HG02678 (cell line): Measurements from ENCODE around the gene SMG6.

Experiments used
- ATAC-seq: cut with Tn5 transposase; IDR thresholded peaks from one replicate; pipeline ENCODE4 v1.9.1; 2021; ENCODE audit warnings: mild to moderate bottlenecking, moderate library complexity; ENCODE audit not compliant: unreplicated experiment

Gene SMG6

DNA sequence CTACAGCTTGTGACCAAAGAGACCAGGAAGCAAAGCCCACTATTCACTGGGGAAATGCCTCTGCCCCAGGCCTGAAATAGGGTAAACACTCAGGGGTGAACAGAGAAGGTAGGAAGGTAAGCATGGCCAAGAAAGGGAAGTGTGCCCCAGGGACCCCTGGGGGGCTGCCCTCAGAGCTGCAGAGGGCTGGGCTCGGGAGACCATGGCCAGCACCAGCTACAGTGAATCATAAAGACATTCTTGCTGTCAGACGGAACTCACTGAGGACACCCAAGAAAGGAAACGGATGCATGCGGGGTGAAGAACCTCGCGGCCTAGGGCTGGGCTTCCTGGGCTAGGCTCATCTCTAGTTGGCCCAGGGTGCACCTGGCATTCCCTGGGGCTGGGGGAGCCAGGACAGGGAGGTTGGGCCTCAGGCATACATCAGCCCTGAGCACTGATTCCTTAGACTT, 239.0 kb downstream of the SMG6 start:
- no peak for ATAC-seq

DNA sequence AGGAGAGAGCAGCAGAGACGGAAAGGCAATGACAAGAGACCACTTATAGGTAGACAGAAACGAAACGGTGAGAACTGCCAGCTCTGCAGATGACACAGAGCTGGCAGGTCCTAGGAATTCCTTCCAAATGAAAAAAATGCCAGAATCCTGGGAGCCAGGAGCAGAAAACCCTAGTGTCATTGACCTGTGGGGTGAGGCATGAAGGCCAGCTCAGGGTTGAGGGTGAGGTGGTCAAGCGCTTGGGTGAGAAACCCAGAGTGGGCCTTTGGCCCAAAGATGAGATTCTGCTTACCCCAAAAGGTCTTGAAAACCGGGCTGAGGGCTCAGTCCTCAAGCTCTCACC, 239.5 kb downstream of the SMG6 start:
- ATAC-seq: no peak

GRCh38 chr17:2063261-2064146, 240.1 kb downstream of the SMG6 start:
- ATAC-seq: no peak

DNA sequence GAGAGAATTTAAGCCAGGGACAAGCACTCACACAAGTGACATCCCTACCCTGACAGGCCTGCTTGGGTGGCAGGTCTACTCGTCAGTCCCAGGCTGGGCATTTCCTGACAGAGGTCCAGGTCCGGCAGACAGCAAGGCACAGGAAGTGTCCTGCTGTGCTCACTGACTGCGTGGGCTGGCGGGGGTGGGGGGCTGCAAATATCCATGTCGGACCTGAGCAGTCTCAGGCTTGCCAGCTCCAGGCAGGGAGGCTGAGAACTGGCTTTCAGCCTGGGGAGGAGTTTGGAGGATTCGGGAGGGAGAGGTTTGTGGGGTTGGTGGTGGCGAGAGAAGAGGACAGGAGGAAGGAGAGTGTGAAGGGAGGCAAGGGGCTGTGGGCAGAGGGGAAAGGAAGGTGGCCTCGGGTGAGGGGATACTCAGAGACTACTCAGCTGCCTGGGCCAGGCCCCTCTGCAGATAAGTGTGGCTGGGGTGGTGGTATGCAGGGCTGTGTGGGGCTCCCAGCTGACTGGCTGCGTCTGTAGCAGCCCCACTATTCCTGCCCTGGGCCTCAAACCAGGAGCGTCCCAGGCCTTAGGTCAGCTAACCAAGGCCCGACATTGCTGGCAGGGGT, 240.9 kb downstream of the SMG6 start:
- no peak for ATAC-seq

DNA sequence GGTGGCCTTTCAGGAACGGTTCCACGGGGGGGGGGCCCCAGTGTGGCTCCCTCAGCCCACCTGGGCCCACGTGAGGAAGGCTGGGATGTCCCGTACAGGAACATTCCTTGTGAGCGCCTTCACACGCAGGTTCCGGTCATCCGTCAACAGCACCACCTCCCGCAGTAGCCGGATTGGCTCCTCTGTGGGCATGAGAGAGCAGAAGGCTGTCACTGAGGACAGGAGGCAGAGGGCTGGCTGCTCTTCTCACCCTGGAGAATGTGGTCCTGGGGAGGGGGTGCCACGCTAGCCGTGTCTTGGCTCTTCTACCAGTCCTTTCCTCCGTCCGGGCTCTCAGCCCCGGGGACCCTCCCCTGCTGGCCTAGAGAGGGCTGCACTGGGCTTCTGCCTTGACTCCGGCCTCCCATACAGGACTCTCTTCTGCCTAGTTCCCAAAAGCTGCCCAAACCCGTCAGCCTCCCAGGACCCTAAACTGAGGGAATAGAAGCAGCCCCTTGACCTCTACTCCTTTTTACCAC, 242.1 kb downstream of the SMG6 start:
- ATAC-seq: no peak

GRCh38 chr17:2060681-2061440, 242.7 kb downstream of the SMG6 start:
- ATAC-seq: no peak

GRCh38 chr17:2060385-2060658, 243.3 kb downstream of the SMG6 start:
- no peak for ATAC-seq

DNA sequence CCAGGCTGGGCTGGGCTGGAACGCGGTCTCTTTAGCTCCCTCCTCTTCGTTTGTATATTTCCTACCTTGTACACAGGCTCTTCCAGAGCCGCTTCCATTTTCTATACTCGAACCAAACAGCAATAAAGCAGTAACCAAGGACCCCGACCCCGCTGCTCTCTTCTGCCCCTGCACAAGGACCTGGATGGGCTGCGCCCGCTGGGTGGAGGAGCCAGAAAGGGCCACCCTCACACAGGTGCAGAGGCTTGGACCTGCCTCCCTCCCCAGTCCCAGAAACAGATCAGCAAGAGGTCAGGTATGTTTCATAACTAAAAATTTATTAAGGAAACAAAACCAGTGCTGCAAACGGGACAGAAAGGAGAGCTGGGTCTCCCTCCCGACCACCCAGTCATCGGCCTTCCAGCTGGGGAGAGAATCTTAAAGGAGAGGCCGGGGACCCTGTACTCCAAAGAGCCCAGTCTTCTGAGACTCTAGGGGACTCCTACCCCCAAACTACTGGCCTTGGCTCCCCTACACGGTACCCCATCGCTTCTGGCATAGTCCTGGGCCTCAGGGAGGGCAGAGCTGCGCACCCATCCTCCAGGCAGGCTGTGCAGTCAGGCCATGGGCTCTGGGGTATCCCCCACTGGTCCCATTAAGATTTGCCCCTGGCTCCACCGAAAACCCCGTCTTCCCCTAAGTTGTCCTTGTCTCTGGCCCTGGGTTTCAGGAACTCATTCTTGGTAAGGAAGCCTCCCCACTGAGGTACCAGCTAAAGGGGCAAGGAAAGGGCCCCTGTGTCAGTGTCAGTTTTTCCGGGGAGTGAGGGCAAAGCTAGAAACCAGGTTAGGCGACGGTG, 243.8 kb downstream of the SMG6 start:
- no peak for ATAC-seq

DNA sequence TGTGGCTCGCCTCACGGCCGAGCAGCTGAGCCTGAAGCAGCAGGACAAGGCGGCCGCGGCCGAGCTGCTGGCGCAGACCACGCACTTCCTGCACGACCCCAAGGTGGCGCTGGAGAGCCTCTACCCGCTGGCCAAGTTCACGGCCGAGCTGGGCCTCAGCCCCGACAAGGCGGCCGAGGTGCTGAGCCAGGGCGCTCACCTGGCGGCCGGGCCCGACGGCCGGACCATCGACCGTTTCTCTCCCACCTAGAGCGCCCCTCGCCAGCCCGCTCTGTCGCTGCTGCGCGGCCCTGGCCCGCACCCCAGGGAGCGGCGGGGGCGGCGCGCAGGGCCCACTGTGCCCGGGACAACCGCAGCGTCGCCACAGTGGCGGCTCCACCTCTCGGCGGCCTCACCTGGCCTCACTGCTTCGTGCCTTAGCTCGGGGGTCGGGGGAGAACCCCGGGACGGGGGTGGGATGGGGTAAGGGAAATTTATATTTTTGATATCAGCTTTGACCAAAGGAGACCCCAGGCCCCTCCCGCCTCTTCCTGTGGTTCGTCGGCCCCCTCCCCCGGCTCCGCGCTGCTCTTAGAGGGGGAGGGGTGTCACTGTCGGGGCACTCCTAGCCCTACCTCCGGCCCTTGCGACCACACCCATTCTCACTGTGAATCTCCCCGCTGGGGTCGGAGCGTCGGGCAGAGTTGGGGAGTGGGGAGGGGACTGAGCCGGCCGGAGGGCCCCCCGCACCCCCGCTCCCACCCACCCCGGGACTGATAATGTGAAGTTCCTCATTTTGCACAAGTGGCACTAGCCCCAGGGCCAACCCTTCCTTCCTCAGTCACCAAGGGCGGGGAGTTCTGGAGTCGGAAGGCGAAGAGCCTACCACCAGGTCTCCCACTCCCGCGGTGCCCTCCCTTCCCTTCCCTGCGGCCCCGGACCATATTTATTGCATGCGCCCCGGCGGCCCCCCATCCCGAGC, 244.7 kb downstream of the SMG6 start:
- ATAC-seq: peak; percentile 23

GRCh38 chr17:2057760-2058585, 245.6 kb downstream of the SMG6 start:
- no peak for ATAC-seq

DNA sequence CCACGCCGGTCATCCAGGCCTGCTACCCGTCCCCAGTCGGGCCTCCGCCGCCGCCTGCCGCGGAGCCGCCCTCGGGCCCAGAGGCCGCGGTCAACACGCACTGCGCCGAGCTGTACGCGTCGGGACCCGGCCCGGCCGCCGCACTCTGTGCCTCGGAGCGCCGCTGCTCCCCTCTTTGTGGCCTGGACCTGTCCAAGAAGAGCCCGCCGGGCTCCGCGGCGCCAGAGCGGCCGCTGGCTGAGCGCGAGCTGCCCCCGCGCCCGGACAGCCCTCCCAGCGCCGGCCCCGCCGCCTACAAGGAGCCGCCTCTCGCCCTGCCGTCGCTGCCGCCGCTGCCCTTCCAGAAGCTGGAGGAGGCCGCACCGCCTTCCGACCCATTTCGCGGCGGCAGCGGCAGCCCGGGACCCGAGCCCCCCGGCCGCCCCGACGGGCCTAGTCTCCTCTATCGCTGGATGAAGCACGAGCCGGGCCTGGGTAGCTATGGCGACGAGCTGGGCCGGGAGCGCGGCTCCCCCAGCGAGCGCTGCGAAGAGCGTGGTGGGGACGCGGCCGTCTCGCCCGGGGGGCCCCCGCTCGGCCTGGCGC, 246.3 kb downstream of the SMG6 start:
- no peak for ATAC-seq

- ATAC-seq: no peak
Measured at GRCh38 chr17:2056206-2057174, 247.1 kb downstream of the SMG6 start.

- ATAC-seq: no peak
Measured at GRCh38 chr17:2055292-2056205, 248.0 kb downstream of the SMG6 start.

DNA sequence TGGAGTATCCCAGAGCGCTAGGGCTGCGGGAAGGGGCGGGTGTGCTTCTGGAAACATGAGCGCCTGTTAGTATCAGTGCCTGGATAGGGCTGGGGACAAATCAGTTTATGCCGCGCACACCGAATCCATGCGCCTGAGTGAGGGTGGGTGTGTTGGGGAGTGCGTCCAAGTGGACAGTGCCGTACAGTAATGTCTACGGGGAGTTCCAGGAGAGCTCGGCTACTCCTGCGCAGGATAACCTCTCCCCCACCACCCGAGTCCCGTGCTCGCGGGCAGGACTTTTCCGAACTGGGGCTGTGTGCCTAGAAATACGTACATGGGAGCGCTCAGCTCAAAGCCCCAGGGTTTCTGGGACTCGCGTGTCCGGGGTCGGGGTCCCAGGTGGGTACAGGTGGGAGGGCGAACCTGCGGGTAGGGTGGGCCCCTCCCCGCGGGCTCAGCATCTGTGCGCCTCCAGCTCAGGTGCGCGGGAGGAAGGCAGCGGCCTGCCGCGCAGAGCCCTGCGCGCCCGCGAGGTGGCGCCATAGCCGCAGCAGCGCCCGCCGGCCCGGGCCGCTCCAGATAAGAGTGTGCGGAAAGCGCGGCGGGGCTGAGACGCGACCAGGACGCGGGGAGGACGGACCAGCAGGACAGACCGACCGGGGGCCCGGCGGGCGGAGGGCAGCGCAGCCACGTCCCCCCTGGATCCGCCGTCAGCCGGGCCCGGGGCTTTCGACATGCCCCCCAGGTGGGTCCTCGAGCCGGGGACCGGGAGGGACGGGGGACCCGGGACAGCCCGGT, 248.9 kb downstream of the SMG6 start, which contains the start of gene HIC1:
TSS of gene HIC1 (plus strand) at position 592 of the 780 bp plus-strand sequence. CDS start 1,588 bp downstream, outside the sequence.
- ATAC-seq: peak; percentile 30

GRCh38 chr17:2054262-2054511, 249.4 kb downstream of the SMG6 start:
- ATAC-seq: no peak
